Calu3 (cell line): ENCODE data around the gene SULT4A1. TPM values are rescaled to one million over a fixed set of nuclear protein-coding genes. Genes with fewer than 3 reads are reported as not detected.

Source experiments
- BruUV-seq: library from RNA; stranded (reverse); fragments of 400-500 nt; replicated peaks from 2 replicates; lab custom pipeline; 2021; lab: Mats Ljungman, UMichigan
- CTCF ChIA-PET: fragments of 300-600 bp; sonication (Branson Sonifier 250); formaldehyde crosslinking; loops from one replicate; lab custom pipeline; 2022; ENCODE audit warnings: antibody characterized with exemption; lab: Charles Lee
- DNase-seq: peaks from one replicate; pipeline ENCODE4 v3.0.0; 2022
- H3K27ac Mint-ChIP-seq: one replicate; pipeline ENCODE4 v1.8.0; 2022; ENCODE audit warnings: mixed read lengths; ENCODE audit not compliant: unreplicated experiment
- H3K27me3 Mint-ChIP-seq: one replicate; pipeline ENCODE4 v1.8.0; 2022; ENCODE audit warnings: mixed read lengths; ENCODE audit not compliant: unreplicated experiment
- H3K36me3 Mint-ChIP-seq: one replicate; pipeline ENCODE4 v1.8.0; 2022; ENCODE audit warnings: mild to moderate bottlenecking, moderate library complexity, mixed read lengths; ENCODE audit not compliant: insufficient read depth, unreplicated experiment
- H3K4me1 Mint-ChIP-seq: one replicate; pipeline ENCODE4 v1.8.0; 2022; ENCODE audit warnings: mild to moderate bottlenecking, low read depth, mixed read lengths; ENCODE audit not compliant: unreplicated experiment
- H3K4me3 Mint-ChIP-seq: one replicate; pipeline ENCODE4 v1.8.0; 2022; ENCODE audit warnings: mild to moderate bottlenecking, low read depth, moderate library complexity, mixed read lengths; ENCODE audit not compliant: unreplicated experiment
- H3K9me3 Mint-ChIP-seq: one replicate; pipeline ENCODE4 v1.8.0; 2022; ENCODE audit warnings: low read depth, mixed read lengths; ENCODE audit not compliant: unreplicated experiment
- CTCF ChIP-seq: fragments of 200-600 bp; IDR thresholded peaks from one replicate; pipeline ENCODE4 v1.8.0; 2022; ENCODE audit warnings: antibody characterized with exemption; ENCODE audit not compliant: unreplicated experiment
- intact Hi-C: fragments of 100-400 bp; cut with micrococcal nuclease; formaldehyde crosslinking; loops from one replicate; pipeline ENCODE4 v1.10.0; 2022; ENCODE audit not compliant: unreplicated experiment
- total RNA-seq: library from RNA; stranded (reverse); gene quantifications from 2 replicates; pipeline ENCODE4 v1.2.3, GENCODE V29; 2022

Gene SULT4A1
- total RNA-seq, 1 experiment from 2014 or later: 9.1 TPM

- intact Hi-C loops: no loop called here
- Mint-ChIP-seq H3K9me3 (no peaks in the 10 kb centered on the region), H3K4me3 (peak overlapping the region; percentile 48), H3K4me1 (peaks cover 19% of the 10 kb centered on the region), H3K36me3 (no peaks in the 10 kb centered on the region), H3K27me3 (peaks cover 14% of the 10 kb centered on the region), H3K27ac (no peak overlapping the region)
- no peak for DNase-seq
- CTCF ChIA-PET: no interaction called here
- BruUV-seq: no TSS peak
- TF ChIP-seq CTCF: no peak
These were observed 38.2 kb downstream of the SULT4A1 start for GRCh38 chr22:43823911-43824665.

GRCh38 chr22:43823353-43823908 is 38.9 kb downstream of the SULT4A1 start:
- DNase-seq: peak; percentile 79
- Mint-ChIP-seq H3K4me1 (peaks cover 19% of the 10 kb centered on the region), H3K36me3 (no peaks in the 10 kb centered on the region), H3K4me3 (peak overlapping the region; percentile 48), H3K27me3 (peaks cover 14% of the 10 kb centered on the region), H3K9me3 (no peaks in the 10 kb centered on the region), H3K27ac (peak overlapping the region; percentile 25)
- BruUV-seq: no TSS peak
- TF ChIP-seq CTCF: no peak
- intact Hi-C loops: no loop called here
- CTCF ChIA-PET: no interaction called here

- Mint-ChIP-seq H3K36me3 (no peaks in the 10 kb centered on the region), H3K4me3 (no peak overlapping the region), H3K4me1 (peaks cover 19% of the 10 kb centered on the region), H3K27ac (no peak overlapping the region), H3K27me3 (peaks cover 14% of the 10 kb centered on the region), H3K9me3 (no peaks in the 10 kb centered on the region)
- CTCF ChIA-PET: interaction anchor here (0.5 kb wide), 1 partner anchor 766 kb away, joined by 3 read pairs; no protein-coding TSS in a partner anchor
- TF ChIP-seq CTCF: no peak
- intact Hi-C loops: no loop called here
- no peak for DNase-seq
- BruUV-seq: no TSS peak
These were observed 40.5 kb downstream of the SULT4A1 start for GRCh38 chr22:43821606-43822425.

- no peak overlapping the region for H3K4me3 Mint-ChIP-seq
- no peaks in the 10 kb centered on the region for H3K9me3 Mint-ChIP-seq
- BruUV-seq: no TSS peak
- H3K4me1 Mint-ChIP-seq: peaks cover 19% of the 10 kb centered on the region
- no peaks in the 10 kb centered on the region for H3K36me3 Mint-ChIP-seq
- no peak for TF ChIP-seq CTCF
- DNase-seq: no peak
- intact Hi-C loops: no loop called here
- no peak overlapping the region for H3K27ac Mint-ChIP-seq
- peaks cover 14% of the 10 kb centered on the region for H3K27me3 Mint-ChIP-seq
- CTCF ChIA-PET: interaction anchor here (0.5 kb wide), 1 partner anchor 765 kb away, joined by 3 read pairs; no protein-coding TSS in a partner anchor
These were observed 41.5 kb downstream of the SULT4A1 start for GRCh38 chr22:43820651-43821305.
